Activated B cell treated with CpG ODN at 0.5 μM for 24 hours (primary cell): Measurements from ENCODE around the gene NHEJ1. TPM values are rescaled to one million over a fixed set of nuclear protein-coding genes. Genes with fewer than 3 reads are reported as not detected.

Source experiments
- ATAC-seq: fragments of 200-7000 bp; cut with Tn5 transposase; one replicate; pipeline ENCODE4 v1.10.0; 2021; ENCODE audit warnings: low read depth, mild to moderate bottlenecking, moderate library complexity
- CTCF ChIA-PET: fragments of 350-600 bp; sonication (Branson Sonifier 250); formaldehyde crosslinking; loops from one replicate; lab custom pipeline; 2021; ENCODE audit warnings: antibody characterized with exemption; lab: Charles Lee
- POLR2A ChIA-PET: fragments of 350-600 bp; sonication (Branson Sonifier 250); formaldehyde crosslinking; loops from one replicate; lab custom pipeline; 2021; ENCODE audit warnings: antibody characterized with exemption; lab: Charles Lee
- DNase-seq: peaks from one replicate; pipeline ENCODE4 v3.0.0; 2022
- H3K27ac Mint-ChIP-seq: one replicate; pipeline ENCODE4 v1.8.0; 2020; ENCODE audit warnings: mixed read lengths
- H3K27me3 Mint-ChIP-seq: one replicate; pipeline ENCODE4 v1.8.0; 2021; ENCODE audit warnings: mixed read lengths
- H3K36me3 Mint-ChIP-seq: one replicate; pipeline ENCODE4 v1.8.0; 2021; ENCODE audit warnings: low read depth, mixed read lengths
- H3K4me1 Mint-ChIP-seq: one replicate; pipeline ENCODE4 v1.8.0; 2021; ENCODE audit warnings: mixed read lengths
- H3K4me3 Mint-ChIP-seq: one replicate; pipeline ENCODE4 v1.8.0; 2020; ENCODE audit warnings: mild to moderate bottlenecking, mixed read lengths
- H3K9me3 Mint-ChIP-seq: one replicate; pipeline ENCODE4 v1.8.0; 2020; ENCODE audit warnings: mixed read lengths
- CTCF ChIP-seq: fragments of 200-600 bp; IDR thresholded peaks from one replicate; pipeline ENCODE4 v1.8.0; 2022; ENCODE audit warnings: antibody characterized with exemption, mild to moderate bottlenecking
- intact Hi-C: fragments of 100-400 bp; cut with micrococcal nuclease; formaldehyde crosslinking; loops from one replicate; pipeline ENCODE4 v1.15.1; 2024
- total RNA-seq: library from RNA; stranded (reverse); gene quantifications from 2 replicates; pipeline ENCODE4 v1.2.3, GENCODE V29; 2022

The NHEJ1 gene
- total RNA-seq, 1 donor from 2014 or later, result 19.1 TPM

GRCh38 chr2:219182331-219183150 lies 21.9 kb upstream of the NHEJ1 start:
- ChIA-PET POLR2A (interaction anchor here (0.7 to 4.8 kb wide), 5 partner anchors 24 to 92 kb away, joined by 4 to 35 read pairs (median 4); partner anchors contain the start of genes TUBA4A, TUBA4B and ZFAND2B), CTCF (interaction anchor here (0.7 to 1.6 kb wide), 2 partner anchors 22 to 35 kb away, joined by 3 to 4 read pairs; partner anchors contain the start of gene NHEJ1)
- ATAC-seq (no peak), DNase-seq (no peak)
- intact Hi-C loops, result no loop called here
- Mint-ChIP-seq H3K27me3 (no peaks in the 10 kb centered on the region), H3K27ac (no peak overlapping the region), H3K9me3 (no peaks in the 10 kb centered on the region), H3K4me1 (peaks cover 25% of the 10 kb centered on the region), H3K36me3 (peaks cover 63% of the 10 kb centered on the region), H3K4me3 (no peak overlapping the region)
- no peak for TF ChIP-seq CTCF

- no peaks in the 10 kb centered on the region for H3K9me3 Mint-ChIP-seq
- peaks cover 21% of the 10 kb centered on the region for H3K4me1 Mint-ChIP-seq
- intact Hi-C loops, result no loop called here
- ChIA-PET POLR2A (interaction anchor here (0.6 to 4.8 kb wide), 4 partner anchors 25 to 68 kb away, joined by 3 to 35 read pairs (median 5); partner anchors contain the start of gene ZFAND2B), CTCF (interaction anchor here (0.8 to 1.8 kb wide), 4 partner anchors 10 to 113 kb away, joined by 3 to 5 read pairs (median 4); no protein-coding TSS in a partner anchor)
- H3K4me3 Mint-ChIP-seq, result no peak overlapping the region
- H3K36me3 Mint-ChIP-seq, result peaks cover 69% of the 10 kb centered on the region
- DNase-seq (no peak), ATAC-seq (no peak)
- TF ChIP-seq CTCF, result no peak
- no peak overlapping the region for H3K27ac Mint-ChIP-seq
- no peaks in the 10 kb centered on the region for H3K27me3 Mint-ChIP-seq
Observed at GRCh38 chr2:219181531-219181930, 20.9 kb upstream of the NHEJ1 start.

GRCh38 chr2:219180961-219181360 lies 20.3 kb upstream of the NHEJ1 start:
- no peak for TF ChIP-seq CTCF
- POLR2A ChIA-PET, result interaction anchor here (0.6 to 4.8 kb wide), 3 partner anchors 17 to 50 kb away, joined by 3 to 35 read pairs (median 6); partner anchors contain the start of gene ZFAND2B
- H3K36me3 Mint-ChIP-seq, result peaks cover 71% of the 10 kb centered on the region
- ATAC-seq, result no peak
- no peak for DNase-seq
- CTCF ChIA-PET, result interaction anchor here (1.2 to 1.8 kb wide), 3 partner anchors 10 to 114 kb away, joined by 3 to 5 read pairs (median 4); no protein-coding TSS in a partner anchor
- H3K27me3 Mint-ChIP-seq, result no peaks in the 10 kb centered on the region
- no peaks in the 10 kb centered on the region for H3K9me3 Mint-ChIP-seq
- H3K4me1 Mint-ChIP-seq, result peaks cover 23% of the 10 kb centered on the region
- no peak overlapping the region for H3K4me3 Mint-ChIP-seq
- no peak overlapping the region for H3K27ac Mint-ChIP-seq
- intact Hi-C loops, result no loop called here

- Mint-ChIP-seq H3K4me1 (peaks cover 30% of the 10 kb centered on the region), H3K27ac (peak overlapping the region; percentile 7)
Observed at GRCh38 chr2:219179601-219180465, 19.2 kb upstream of the NHEJ1 start.

More at GRCh38 chr2:219179601-219180465, 19.2 kb upstream of the NHEJ1 start:
- ChIA-PET CTCF (interaction anchor here (1.5 to 1.8 kb wide), 2 partner anchors 9 to 115 kb away, joined by 3 to 5 read pairs; no protein-coding TSS in a partner anchor), POLR2A (interaction anchor here (4.8 kb wide), 1 partner anchor 27 kb away, joined by 35 read pairs; the partner anchor contains the start of gene ZFAND2B)
- no peak for TF ChIP-seq CTCF
- Mint-ChIP-seq H3K36me3 (peaks cover 74% of the 10 kb centered on the region), H3K9me3 (no peaks in the 10 kb centered on the region), H3K4me3 (peak overlapping the region; percentile 24), H3K27me3 (no peaks in the 10 kb centered on the region)
- ATAC-seq, result no peak
- intact Hi-C loops, result loop anchor here (5.0 kb wide), 8 partner anchors 317 to 963 kb away; partner anchors contain the start of genes AAMP, ARPC2, BCS1L and CNOT9
- DNase-seq, result no peak
